Skeletal muscle satellite cell (primary cell): ENCODE results near the gene FCHSD2.

Source experiments
- H3K27me3 ChIP-seq: 2 replicates; pipeline ENCODE4 v1.7.0; 2013; ENCODE audit warnings: low read length; ENCODE audit not compliant: control insufficient read depth, insufficient read depth
- H3K36me3 ChIP-seq: 2 replicates; pipeline ENCODE4 v1.7.0; 2013; ENCODE audit warnings: mild to moderate bottlenecking, control low read depth, low read length; ENCODE audit not compliant: insufficient read depth
- H3K4me1 ChIP-seq: 2 replicates; pipeline ENCODE4 v1.7.0; 2013; ENCODE audit warnings: low read length; ENCODE audit not compliant: control insufficient read depth, insufficient read depth
- H3K4me2 ChIP-seq: 2 replicates; pipeline ENCODE4 v1.7.0; 2013; ENCODE audit warnings: mild to moderate bottlenecking, low read length
- H3K4me3 ChIP-seq: 2 replicates; pipeline ENCODE4 v1.7.0; 2013; ENCODE audit warnings: low read length
- H3K9ac ChIP-seq: 2 replicates; pipeline ENCODE4 v1.7.0; 2013; ENCODE audit warnings: mild to moderate bottlenecking, low read depth, low read length, moderate library complexity
- H3K9me3 ChIP-seq: replicated peaks from 2 replicates; pipeline ENCODE4 v1.7.0; 2013; ENCODE audit warnings: mild to moderate bottlenecking, control low read depth, low read length

Gene FCHSD2

GRCh38 chr11:72953637-72954036, 188.5 kb downstream of the FCHSD2 start:
- Histone ChIP-seq H3K4me1 (peaks cover 4% of the 10 kb centered on the region), H3K36me3 (no peaks in the 10 kb centered on the region), H3K4me3 (no peak overlapping the region), H3K4me2 (no peak overlapping the region), H3K9ac (no peak overlapping the region), H3K9me3 (no peaks in the 10 kb centered on the region), H3K27me3 (no peaks in the 10 kb centered on the region)

DNA sequence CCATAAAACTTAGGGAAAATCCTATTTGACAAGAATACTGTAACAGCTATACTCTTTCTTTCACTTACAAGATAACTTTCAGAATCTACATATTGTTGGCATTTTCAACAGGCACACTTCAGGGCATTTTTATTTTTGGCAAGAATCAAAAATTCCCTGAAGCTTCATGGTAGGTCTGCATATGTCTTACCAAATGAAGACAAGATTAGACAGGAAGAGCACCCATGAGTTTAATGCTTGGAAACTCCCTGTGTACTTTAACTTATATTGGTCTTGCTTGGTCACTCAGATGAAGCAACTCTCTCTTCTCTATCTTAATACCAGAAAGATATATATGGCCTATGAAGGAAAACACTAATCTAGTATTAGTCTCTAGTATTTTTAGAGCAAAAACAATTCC, 190.2 kb downstream of the FCHSD2 start:
- no peaks in the 10 kb centered on the region for H3K9me3 ChIP-seq
- no peak overlapping the region for H3K4me3 ChIP-seq
- no peaks in the 10 kb centered on the region for H3K36me3 ChIP-seq
- H3K4me1 ChIP-seq, result peaks cover 4% of the 10 kb centered on the region
- H3K27me3 ChIP-seq, result no peaks in the 10 kb centered on the region
- no peak overlapping the region for H3K9ac ChIP-seq
- H3K4me2 ChIP-seq, result no peak overlapping the region

DNA sequence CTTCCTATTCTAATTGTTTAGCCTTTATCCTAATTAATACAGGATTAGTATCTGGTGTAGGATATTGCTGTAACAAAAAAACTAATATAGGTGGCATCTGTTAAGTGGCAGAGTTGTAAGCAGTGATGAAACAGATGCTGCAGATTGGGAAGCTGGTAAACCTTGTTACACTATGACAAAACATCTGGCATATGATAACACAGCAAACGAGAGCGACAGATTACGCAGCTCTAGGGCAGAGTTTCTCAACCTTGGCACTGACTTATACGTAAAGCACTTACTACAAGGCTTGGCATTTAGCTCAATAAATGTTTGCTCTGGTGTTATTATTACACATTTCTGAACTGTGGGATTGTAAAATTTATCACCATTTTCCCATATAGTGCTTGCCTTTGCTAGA, 190.9 kb downstream of the FCHSD2 start:
- H3K4me2 ChIP-seq, result no peak overlapping the region
- H3K4me3 ChIP-seq, result no peak overlapping the region
- peaks cover 4% of the 10 kb centered on the region for H3K4me1 ChIP-seq
- no peak overlapping the region for H3K9ac ChIP-seq
- no peaks in the 10 kb centered on the region for H3K27me3 ChIP-seq
- no peaks in the 10 kb centered on the region for H3K36me3 ChIP-seq
- H3K9me3 ChIP-seq, result no peaks in the 10 kb centered on the region

DNA sequence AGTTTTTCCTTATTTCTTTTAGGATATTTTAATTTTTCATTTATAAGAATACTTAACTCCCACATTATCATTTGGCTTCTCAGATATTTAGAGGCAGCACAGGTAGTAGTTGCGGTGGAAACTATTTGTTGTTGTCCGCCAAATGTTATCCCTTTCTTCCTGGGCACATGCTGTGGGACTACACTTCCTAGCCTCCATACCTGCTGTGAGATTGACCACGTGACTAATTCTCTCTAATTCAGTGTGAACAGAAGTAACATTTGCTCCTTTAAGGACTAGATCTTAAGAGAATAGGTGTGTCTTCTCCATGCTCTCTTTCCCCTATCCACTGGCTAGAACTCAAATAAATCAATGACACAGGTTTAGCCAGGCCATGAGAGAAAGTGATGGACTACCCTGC, 191.4 kb downstream of the FCHSD2 start:
- H3K4me1 ChIP-seq, result peaks cover 4% of the 10 kb centered on the region

DNA sequence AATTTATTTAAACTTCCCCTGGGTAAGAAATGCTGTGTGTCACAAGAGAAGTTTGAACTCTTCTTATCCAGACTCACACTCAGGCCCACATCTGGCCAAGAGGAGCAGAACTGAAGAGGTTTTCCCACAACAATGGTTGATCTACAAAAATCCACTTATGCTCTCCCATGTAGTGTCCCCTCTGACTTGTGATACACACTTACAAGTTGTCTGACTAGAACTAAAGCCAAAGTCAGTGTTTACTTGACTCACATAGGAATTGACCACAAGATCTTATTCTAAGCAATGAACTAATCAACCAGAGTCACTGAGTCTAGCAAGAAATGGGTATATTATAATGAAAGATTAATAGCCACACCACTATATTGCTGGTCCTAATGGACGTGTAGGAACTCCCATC, 194.9 kb downstream of the FCHSD2 start:
- H3K9me3 ChIP-seq, result no peaks in the 10 kb centered on the region

More for the DNA sequence above, 191.4 kb downstream of the FCHSD2 start:
- no peak overlapping the region for H3K4me3 ChIP-seq
- no peak overlapping the region for H3K4me2 ChIP-seq
- H3K27me3 ChIP-seq, result no peaks in the 10 kb centered on the region
- H3K9me3 ChIP-seq, result no peaks in the 10 kb centered on the region
- H3K36me3 ChIP-seq, result no peaks in the 10 kb centered on the region
- H3K9ac ChIP-seq, result no peak overlapping the region

GRCh38 chr11:72943664-72944063, 198.5 kb downstream of the FCHSD2 start:
- H3K9ac ChIP-seq, result no peak overlapping the region
- H3K36me3 ChIP-seq, result no peaks in the 10 kb centered on the region
- H3K4me2 ChIP-seq, result no peak overlapping the region
- no peaks in the 10 kb centered on the region for H3K9me3 ChIP-seq
- no peaks in the 10 kb centered on the region for H3K4me1 ChIP-seq
- H3K27me3 ChIP-seq, result no peaks in the 10 kb centered on the region
- H3K4me3 ChIP-seq, result no peak overlapping the region

More for the DNA sequence above, 194.9 kb downstream of the FCHSD2 start:
- no peaks in the 10 kb centered on the region for H3K36me3 ChIP-seq
- no peak overlapping the region for H3K9ac ChIP-seq
- H3K4me1 ChIP-seq, result peaks cover 4% of the 10 kb centered on the region
- no peaks in the 10 kb centered on the region for H3K27me3 ChIP-seq
- H3K4me3 ChIP-seq, result no peak overlapping the region
- no peak overlapping the region for H3K4me2 ChIP-seq

DNA sequence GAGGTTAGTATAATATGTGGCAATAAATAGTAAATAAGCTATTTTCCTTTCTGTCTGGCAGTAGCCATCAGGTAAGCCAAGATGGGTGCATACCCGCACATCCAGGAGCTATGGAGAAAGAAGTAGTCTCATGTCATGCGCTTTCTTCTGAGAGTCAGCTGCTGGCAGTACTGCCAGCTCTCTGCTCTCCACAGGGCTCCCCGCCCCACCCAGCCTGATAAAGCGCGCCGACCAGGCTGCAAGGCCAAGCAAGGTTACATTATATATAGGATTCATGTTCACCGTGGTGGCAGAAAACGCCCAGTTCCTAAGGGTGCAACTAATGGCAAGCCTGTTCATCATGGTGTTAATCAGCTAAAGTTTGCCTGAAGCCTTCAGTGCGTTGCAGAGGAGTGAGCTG, 201.7 kb downstream of the FCHSD2 start:
- H3K9me3 ChIP-seq, result no peaks in the 10 kb centered on the region
- H3K9ac ChIP-seq, result no peak overlapping the region
- no peak overlapping the region for H3K4me2 ChIP-seq
- H3K4me1 ChIP-seq, result no peaks in the 10 kb centered on the region
- H3K36me3 ChIP-seq, result no peaks in the 10 kb centered on the region
- no peaks in the 10 kb centered on the region for H3K27me3 ChIP-seq
- no peak overlapping the region for H3K4me3 ChIP-seq

DNA sequence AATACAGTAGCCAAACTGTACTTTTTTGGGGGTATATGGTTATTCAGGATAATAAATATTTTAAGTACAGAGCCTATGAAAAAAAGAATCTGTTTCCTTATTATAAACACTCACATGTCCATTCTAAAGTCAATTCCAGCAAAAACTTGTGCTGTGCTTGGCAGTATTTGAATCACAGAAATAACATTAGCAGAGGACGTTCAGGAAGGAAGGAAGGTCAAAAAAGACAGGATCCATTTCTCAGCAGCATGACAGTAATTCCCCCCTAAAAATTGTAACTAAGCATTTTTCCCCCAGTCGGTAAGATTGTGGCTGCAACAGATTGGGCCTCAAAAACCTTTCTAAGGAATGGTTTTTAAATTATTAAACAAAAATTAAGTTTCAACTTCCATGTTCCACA, 203.1 kb downstream of the FCHSD2 start:
- Histone ChIP-seq H3K4me1 (no peaks in the 10 kb centered on the region), H3K9ac (no peak overlapping the region), H3K9me3 (no peaks in the 10 kb centered on the region), H3K36me3 (no peaks in the 10 kb centered on the region), H3K4me2 (no peak overlapping the region), H3K27me3 (no peaks in the 10 kb centered on the region), H3K4me3 (no peak overlapping the region)

- H3K9ac ChIP-seq, result no peak overlapping the region
- H3K4me2 ChIP-seq, result no peak overlapping the region
- peaks cover 1% of the 10 kb centered on the region for H3K4me1 ChIP-seq
- no peaks in the 10 kb centered on the region for H3K9me3 ChIP-seq
- no peak overlapping the region for H3K4me3 ChIP-seq
- no peaks in the 10 kb centered on the region for H3K36me3 ChIP-seq
- H3K27me3 ChIP-seq, result no peaks in the 10 kb centered on the region
These were observed 204.7 kb downstream of the FCHSD2 start for GRCh38 chr11:72937439-72937838.

DNA sequence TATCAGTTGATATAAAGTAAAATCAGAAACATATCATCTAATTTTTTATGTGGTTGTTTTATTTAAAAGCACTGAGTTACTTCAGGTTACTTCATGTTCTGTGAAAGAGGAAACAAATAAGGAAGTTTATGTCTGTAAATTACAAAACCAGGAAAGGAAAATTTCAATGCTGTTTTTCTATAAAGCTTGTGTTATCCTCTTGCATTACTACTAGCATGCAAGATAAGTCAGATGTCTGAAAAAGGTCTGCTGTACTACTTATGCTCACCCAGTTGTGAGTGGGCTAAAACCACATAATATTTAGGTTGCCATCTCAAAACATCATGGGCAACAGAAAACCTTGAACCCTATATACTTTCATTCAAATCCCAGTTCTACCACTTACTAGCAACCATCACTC, 206.4 kb downstream of the FCHSD2 start:
- Histone ChIP-seq H3K4me1 (peaks cover 6% of the 10 kb centered on the region), H3K9me3 (no peaks in the 10 kb centered on the region), H3K4me3 (no peak overlapping the region), H3K36me3 (no peaks in the 10 kb centered on the region), H3K9ac (no peak overlapping the region), H3K27me3 (no peaks in the 10 kb centered on the region), H3K4me2 (no peak overlapping the region)

DNA sequence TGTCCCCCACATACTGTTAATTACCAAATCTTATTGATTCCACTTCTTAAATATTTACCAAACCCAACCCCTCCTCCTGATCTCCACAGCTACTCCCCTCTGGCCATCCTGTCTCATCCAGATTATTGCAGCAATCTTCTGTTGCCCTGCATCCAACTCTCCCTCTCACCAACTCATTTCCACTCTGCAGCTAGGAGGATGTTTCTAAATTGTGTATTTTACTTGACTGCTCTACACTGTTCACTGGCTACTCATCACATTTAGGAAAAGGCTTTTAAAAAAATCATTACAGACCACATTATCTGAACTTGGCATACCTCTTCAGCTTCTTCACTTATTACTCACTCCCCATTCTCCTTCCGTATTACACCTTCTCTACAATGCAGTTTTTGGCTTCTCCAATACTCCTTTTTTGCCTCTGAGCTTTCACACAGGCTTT, 210.0 kb downstream of the FCHSD2 start:
- no peaks in the 10 kb centered on the region for H3K27me3 ChIP-seq
- peaks cover 11% of the 10 kb centered on the region for H3K4me1 ChIP-seq
- H3K4me2 ChIP-seq, result no peak overlapping the region
- no peaks in the 10 kb centered on the region for H3K9me3 ChIP-seq
- no peaks in the 10 kb centered on the region for H3K36me3 ChIP-seq
- H3K9ac ChIP-seq, result no peak overlapping the region
- no peak overlapping the region for H3K4me3 ChIP-seq

- Histone ChIP-seq H3K9me3 (no peaks in the 10 kb centered on the region), H3K9ac (no peak overlapping the region), H3K36me3 (no peaks in the 10 kb centered on the region), H3K4me3 (no peak overlapping the region), H3K4me2 (no peak overlapping the region), H3K4me1 (peaks cover 11% of the 10 kb centered on the region), H3K27me3 (no peaks in the 10 kb centered on the region)
These were observed 212.1 kb downstream of the FCHSD2 start for GRCh38 chr11:72930008-72930407.
